ENCODE data around the gene CKS1B.

Gene CKS1B

GRCh38 chr1:155012776-155013602, 38.5 kb downstream of the CKS1B start:
- DNase-seq (ENCODE audit: low read depth in 2 of 2, low spot score in 1 of 2): no peak

DNA sequence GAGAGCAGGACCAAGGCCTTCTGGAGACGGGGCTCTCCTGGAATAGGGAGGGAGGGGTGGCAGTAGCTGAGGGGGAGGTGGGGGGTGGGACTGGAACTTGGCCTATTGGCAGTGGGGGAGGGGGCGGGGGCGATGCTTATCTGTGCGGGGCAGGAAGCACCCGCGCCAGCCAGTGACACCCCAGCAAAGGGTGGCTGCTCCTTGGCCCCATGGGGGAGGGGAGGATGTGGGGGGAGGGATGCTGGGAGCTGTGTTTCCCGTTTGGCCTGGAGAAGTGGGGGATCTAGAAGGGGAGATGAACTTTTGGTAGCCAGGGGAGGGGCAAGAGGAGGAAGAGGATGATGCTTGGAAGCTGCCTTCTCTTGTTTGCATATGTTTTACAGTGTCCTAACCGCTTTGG, 39.2 kb downstream of the CKS1B start:
- DNase-seq (ENCODE audit: low read depth in 2 of 2, low spot score in 1 of 2): no peak

- DNase-seq (ENCODE audit: low read depth in 2 of 2, low spot score in 1 of 2): no peak
These were observed 40.4 kb downstream of the CKS1B start for GRCh38 chr1:155014709-155015508.

- DNase-seq (ENCODE audit: low read depth in 2 of 2, low spot score in 1 of 2): no peak
These were observed 41.2 kb downstream of the CKS1B start for GRCh38 chr1:155015527-155016230.

GRCh38 chr1:155016231-155016831, 41.9 kb downstream of the CKS1B start:
- DNase-seq (ENCODE audit: low read depth in 2 of 2, low spot score in 1 of 2): no peak

- DNase-seq (ENCODE audit: low read depth in 2 of 2, low spot score in 1 of 2): peak; percentile 77 to 83
These were observed 42.8 kb downstream of the CKS1B start for GRCh38 chr1:155017041-155017945.

GRCh38 chr1:155017946-155018316, 43.5 kb downstream of the CKS1B start:
- no peak for DNase-seq (ENCODE audit: low read depth in 2 of 2, low spot score in 1 of 2)

GRCh38 chr1:155018617-155019348, 44.3 kb downstream of the CKS1B start:
- DNase-seq (ENCODE audit: low read depth in 2 of 2, low spot score in 1 of 2): no peak

- no peak for DNase-seq (ENCODE audit: low read depth in 2 of 2, low spot score in 1 of 2)
These were observed 45.1 kb downstream of the CKS1B start for GRCh38 chr1:155019377-155020245.

DNA sequence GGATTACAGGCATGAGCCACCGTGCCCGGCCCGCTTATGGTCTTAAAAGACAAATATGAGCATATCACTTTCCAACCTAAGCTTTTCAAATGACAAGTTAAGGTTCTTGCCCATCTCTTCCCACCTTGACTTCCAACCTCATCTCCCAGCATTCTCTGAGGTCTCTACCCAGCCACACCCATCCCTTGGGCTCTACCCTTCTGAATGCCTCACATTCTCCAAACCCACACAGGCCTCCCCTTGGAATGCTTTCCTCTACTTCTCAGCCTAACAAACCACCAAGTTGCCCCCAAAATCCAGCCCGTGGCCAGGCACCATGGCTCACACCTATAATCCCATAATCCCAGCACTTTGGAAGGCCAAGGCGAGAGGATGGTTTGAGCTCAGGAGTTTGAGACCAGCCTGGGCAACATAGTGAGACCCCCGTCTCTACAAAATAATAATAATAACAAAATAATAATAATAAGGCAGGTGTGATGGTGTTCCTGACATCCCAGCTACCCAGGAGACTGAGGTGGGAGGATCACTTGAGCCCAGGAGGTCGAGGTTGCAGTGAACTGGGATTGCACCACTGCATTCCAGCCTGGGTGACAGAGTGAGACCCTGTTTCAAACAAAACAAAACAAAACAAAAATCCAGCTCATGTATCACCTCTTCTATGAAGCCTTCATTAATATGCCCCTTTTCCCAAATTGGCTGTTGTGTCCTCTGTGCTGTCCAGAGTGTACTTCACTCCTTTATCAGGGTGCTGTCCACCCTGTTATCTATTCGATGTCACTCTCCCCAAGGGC, 47.9 kb downstream of the CKS1B start:
- DNase-seq (ENCODE audit: low read depth in 2 of 2, low spot score in 1 of 2): no peak

GRCh38 chr1:155022927-155023236, 48.4 kb downstream of the CKS1B start:
- no peak for DNase-seq (ENCODE audit: low read depth in 2 of 2, low spot score in 1 of 2)

DNA sequence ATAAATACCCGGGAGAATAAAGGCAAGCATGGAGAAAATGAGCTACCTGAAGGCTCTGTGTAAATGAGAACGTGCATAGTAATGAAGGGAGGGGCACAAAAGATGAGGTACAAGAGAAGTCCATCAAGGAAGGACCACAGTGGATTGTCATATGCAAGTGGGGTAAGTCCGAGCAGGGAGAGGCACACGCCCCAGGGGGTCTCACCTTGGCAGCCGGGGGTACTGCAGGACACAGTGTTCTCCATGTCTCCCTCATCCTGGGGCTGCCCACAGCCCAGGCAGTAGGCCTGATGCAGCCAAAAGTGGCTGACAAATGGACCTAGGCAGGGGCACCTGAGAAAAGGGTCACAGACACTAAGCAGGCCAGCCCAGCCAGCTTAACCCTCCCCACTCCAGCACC, 49.1 kb downstream of the CKS1B start:
- DNase-seq (ENCODE audit: low read depth in 2 of 2, low spot score in 1 of 2): no peak

- DNase-seq (ENCODE audit: low read depth in 2 of 2, low spot score in 1 of 2): no peak
These were observed 49.8 kb downstream of the CKS1B start for GRCh38 chr1:155024315-155024714.

DNA sequence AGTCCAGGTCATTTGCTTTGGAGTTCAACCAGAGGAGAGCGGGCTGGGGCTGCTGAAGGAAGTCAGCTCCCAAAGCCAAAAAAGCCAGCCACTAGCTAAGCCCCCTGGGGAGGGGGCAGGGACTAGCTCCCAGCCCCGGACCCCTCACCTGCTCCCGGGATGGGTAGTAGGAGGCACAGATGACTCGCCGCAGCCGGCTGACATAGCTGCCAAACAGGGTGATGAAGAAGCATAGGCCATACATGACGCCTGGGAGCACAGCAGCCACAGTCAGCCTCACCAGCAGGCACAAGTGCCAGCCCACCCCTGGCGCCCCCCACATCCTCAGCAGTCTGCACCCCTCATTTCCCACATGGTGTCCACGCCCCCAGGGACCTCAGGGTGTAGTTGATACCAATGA, 51.7 kb downstream of the CKS1B start:
- no peak for DNase-seq (ENCODE audit: low read depth in 2 of 2, low spot score in 1 of 2)

- no peak for DNase-seq (ENCODE audit: low read depth in 2 of 2, low spot score in 1 of 2)
These were observed 52.1 kb downstream of the CKS1B start for GRCh38 chr1:155026588-155026987.
